Measurements from ENCODE around the gene ZC2HC1B.

Gene ZC2HC1B

GRCh38 chr6:143952060-143952778, 87.9 kb downstream of the ZC2HC1B start:
- no peak for DNase-seq (ENCODE audit: low spot score)
- Mint-ChIP-seq H3K27me3 (ENCODE audit: low read depth) (no peaks in the 10 kb centered on the region), H3K27ac (no peak overlapping the region), H3K9me3 (no peaks in the 10 kb centered on the region), H3K4me3 (no peak overlapping the region), H3K4me1 (ENCODE audit: low read depth) (no peaks in the 10 kb centered on the region), H3K36me3 (ENCODE audit: low read depth) (no peaks in the 10 kb centered on the region)

GRCh38 chr6:143952947-143953701, 88.8 kb downstream of the ZC2HC1B start:
- H3K4me1 Mint-ChIP-seq (ENCODE audit: low read depth), result no peaks in the 10 kb centered on the region
- H3K36me3 Mint-ChIP-seq (ENCODE audit: low read depth), result no peaks in the 10 kb centered on the region
- no peak for DNase-seq (ENCODE audit: low spot score)
- H3K4me3 Mint-ChIP-seq, result no peak overlapping the region
- H3K27ac Mint-ChIP-seq, result no peak overlapping the region
- H3K27me3 Mint-ChIP-seq (ENCODE audit: low read depth), result no peaks in the 10 kb centered on the region
- no peaks in the 10 kb centered on the region for H3K9me3 Mint-ChIP-seq

GRCh38 chr6:143953922-143954321, 89.6 kb downstream of the ZC2HC1B start:
- Mint-ChIP-seq H3K27ac (no peak overlapping the region), H3K27me3 (ENCODE audit: low read depth) (no peaks in the 10 kb centered on the region), H3K36me3 (ENCODE audit: low read depth) (no peaks in the 10 kb centered on the region), H3K4me1 (ENCODE audit: low read depth) (no peaks in the 10 kb centered on the region), H3K4me3 (no peak overlapping the region), H3K9me3 (no peaks in the 10 kb centered on the region)
- DNase-seq (ENCODE audit: low spot score), result no peak

GRCh38 chr6:143955971-143956370, 91.7 kb downstream of the ZC2HC1B start:
- Mint-ChIP-seq H3K36me3 (ENCODE audit: low read depth) (no peaks in the 10 kb centered on the region), H3K27me3 (ENCODE audit: low read depth) (no peaks in the 10 kb centered on the region), H3K27ac (no peak overlapping the region), H3K4me3 (no peak overlapping the region), H3K9me3 (no peaks in the 10 kb centered on the region), H3K4me1 (ENCODE audit: low read depth) (no peaks in the 10 kb centered on the region)
- no peak for DNase-seq (ENCODE audit: low spot score)

GRCh38 chr6:143957679-143958274, 93.5 kb downstream of the ZC2HC1B start:
- H3K27me3 Mint-ChIP-seq (ENCODE audit: low read depth), result no peaks in the 10 kb centered on the region
- no peaks in the 10 kb centered on the region for H3K36me3 Mint-ChIP-seq (ENCODE audit: low read depth)
- no peaks in the 10 kb centered on the region for H3K4me1 Mint-ChIP-seq (ENCODE audit: low read depth)
- DNase-seq (ENCODE audit: low spot score), result no peak
- H3K4me3 Mint-ChIP-seq, result no peak overlapping the region
- H3K27ac Mint-ChIP-seq, result no peak overlapping the region
- H3K9me3 Mint-ChIP-seq, result no peaks in the 10 kb centered on the region

GRCh38 chr6:143958839-143959399, 94.6 kb downstream of the ZC2HC1B start:
- no peak for DNase-seq (ENCODE audit: low spot score)
- H3K4me1 Mint-ChIP-seq (ENCODE audit: low read depth), result no peaks in the 10 kb centered on the region
- no peaks in the 10 kb centered on the region for H3K27me3 Mint-ChIP-seq (ENCODE audit: low read depth)
- H3K36me3 Mint-ChIP-seq (ENCODE audit: low read depth), result no peaks in the 10 kb centered on the region
- H3K4me3 Mint-ChIP-seq, result no peak overlapping the region
- H3K9me3 Mint-ChIP-seq, result no peaks in the 10 kb centered on the region
- H3K27ac Mint-ChIP-seq, result no peak overlapping the region

GRCh38 chr6:143959927-143960326, 95.7 kb downstream of the ZC2HC1B start:
- no peaks in the 10 kb centered on the region for H3K36me3 Mint-ChIP-seq (ENCODE audit: low read depth)
- no peak overlapping the region for H3K4me3 Mint-ChIP-seq
- no peak for DNase-seq (ENCODE audit: low spot score)
- H3K4me1 Mint-ChIP-seq (ENCODE audit: low read depth), result no peaks in the 10 kb centered on the region
- no peaks in the 10 kb centered on the region for H3K27me3 Mint-ChIP-seq (ENCODE audit: low read depth)
- no peak overlapping the region for H3K27ac Mint-ChIP-seq
- H3K9me3 Mint-ChIP-seq, result no peaks in the 10 kb centered on the region

GRCh38 chr6:143961066-143961465, 96.8 kb downstream of the ZC2HC1B start:
- DNase-seq (ENCODE audit: low spot score), result no peak
- H3K4me1 Mint-ChIP-seq (ENCODE audit: low read depth), result no peaks in the 10 kb centered on the region

GRCh38 chr6:143961886-143962878, 97.9 kb downstream of the ZC2HC1B start:
- H3K36me3 Mint-ChIP-seq (ENCODE audit: low read depth), result no peaks in the 10 kb centered on the region
- no peaks in the 10 kb centered on the region for H3K27me3 Mint-ChIP-seq (ENCODE audit: low read depth)
- no peak overlapping the region for H3K4me3 Mint-ChIP-seq
- H3K9me3 Mint-ChIP-seq, result no peaks in the 10 kb centered on the region
- H3K27ac Mint-ChIP-seq, result no peak overlapping the region
- DNase-seq (ENCODE audit: low spot score), result no peak
- H3K4me1 Mint-ChIP-seq (ENCODE audit: low read depth), result no peaks in the 10 kb centered on the region

More at GRCh38 chr6:143961066-143961465, 96.8 kb downstream of the ZC2HC1B start:
- Mint-ChIP-seq H3K9me3 (no peaks in the 10 kb centered on the region), H3K27me3 (ENCODE audit: low read depth) (no peaks in the 10 kb centered on the region), H3K36me3 (ENCODE audit: low read depth) (no peaks in the 10 kb centered on the region), H3K27ac (no peak overlapping the region), H3K4me3 (no peak overlapping the region)

- Mint-ChIP-seq H3K36me3 (ENCODE audit: low read depth) (no peaks in the 10 kb centered on the region), H3K4me1 (ENCODE audit: low read depth) (no peaks in the 10 kb centered on the region), H3K4me3 (no peak overlapping the region), H3K27me3 (ENCODE audit: low read depth) (no peaks in the 10 kb centered on the region), H3K27ac (no peak overlapping the region), H3K9me3 (no peaks in the 10 kb centered on the region)
- DNase-seq (ENCODE audit: low spot score), result no peak
These were observed 99.1 kb downstream of the ZC2HC1B start for GRCh38 chr6:143963158-143963919.

GRCh38 chr6:143964674-143965081, 100.4 kb downstream of the ZC2HC1B start:
- Mint-ChIP-seq H3K27ac (no peak overlapping the region), H3K36me3 (ENCODE audit: low read depth) (no peaks in the 10 kb centered on the region), H3K4me3 (no peak overlapping the region), H3K9me3 (no peaks in the 10 kb centered on the region), H3K4me1 (ENCODE audit: low read depth) (peaks cover 3% of the 10 kb centered on the region), H3K27me3 (ENCODE audit: low read depth) (peaks cover 2% of the 10 kb centered on the region)
- DNase-seq (ENCODE audit: low spot score), result no peak

- H3K27me3 Mint-ChIP-seq (ENCODE audit: low read depth), result peaks cover 2% of the 10 kb centered on the region
- DNase-seq (ENCODE audit: low spot score), result no peak
- H3K4me1 Mint-ChIP-seq (ENCODE audit: low read depth), result peaks cover 3% of the 10 kb centered on the region
- no peaks in the 10 kb centered on the region for H3K9me3 Mint-ChIP-seq
- H3K27ac Mint-ChIP-seq, result no peak overlapping the region
- H3K36me3 Mint-ChIP-seq (ENCODE audit: low read depth), result no peaks in the 10 kb centered on the region
- no peak overlapping the region for H3K4me3 Mint-ChIP-seq
These were observed 101.4 kb downstream of the ZC2HC1B start for GRCh38 chr6:143965503-143966171.
